HEK293T (cell line): ENCODE measurements around the gene NOXA1.

Source experiments
- ARNT ChIP-seq: fragments of 450-650 bp; IDR thresholded peaks from 2 replicates; pipeline ENCODE4 v1.6.1; 2017; ENCODE audit warnings: mild to moderate bottlenecking
- FOXM1 ChIP-seq: fragments of 450-650 bp; IDR thresholded peaks from 2 replicates; pipeline ENCODE4 v1.6.1; 2017; ENCODE audit warnings: mild to moderate bottlenecking, borderline replicate concordance

DNA sequence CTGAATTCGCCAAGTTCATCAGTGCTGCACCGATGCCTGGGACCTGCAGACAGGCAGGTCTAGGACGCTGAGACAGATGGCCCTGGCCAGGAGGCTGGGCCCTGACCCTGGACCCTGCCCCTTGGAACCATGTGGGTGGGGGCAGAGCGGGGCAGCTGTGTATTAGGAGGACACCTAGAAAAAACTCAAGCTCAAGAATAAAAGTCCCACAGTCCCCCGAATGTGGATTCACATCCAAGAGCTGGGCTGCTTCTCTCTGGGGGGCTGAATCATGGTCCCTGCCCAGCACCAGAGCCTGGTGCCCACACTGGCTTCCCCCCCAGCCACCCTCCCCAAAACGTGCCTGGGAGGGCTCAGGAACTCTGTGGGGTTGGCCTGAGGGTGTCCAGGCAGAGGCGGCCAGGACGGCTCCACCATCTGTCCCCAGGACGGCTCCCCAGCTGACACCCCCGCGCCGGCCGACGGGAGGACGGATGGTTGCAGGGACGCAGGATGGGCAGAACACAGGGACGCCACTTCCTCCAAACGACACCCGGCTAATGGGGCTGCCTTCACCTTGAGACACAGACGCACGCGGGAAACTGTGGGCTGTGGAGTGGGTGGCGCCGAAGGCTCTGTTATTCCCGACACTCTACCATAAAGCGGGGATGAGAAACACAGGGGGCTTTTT lies 35.2 kb upstream of the NOXA1 start:
- TF ChIP-seq ARNT (no peak), FOXM1 (no peak)
